CD4-positive, alpha-beta memory T cell (primary cell): ENCODE measurements around the gene PPP1R12A. TPM values are rescaled to one million over a fixed set of nuclear protein-coding genes. Genes with fewer than 3 reads are reported as not detected.

Source experiments
- CTCF ChIA-PET: fragments of 350-600 bp; sonication (Branson Sonifier 250); formaldehyde crosslinking; loops from one replicate; lab custom pipeline; 2021; ENCODE audit warnings: inconsistent platforms; ENCODE audit not compliant: partially characterized antibody; lab: Charles Lee
- POLR2A ChIA-PET: fragments of 350-600 bp; sonication (Branson Sonifier 250); formaldehyde crosslinking; loops from one replicate; lab custom pipeline; 2021; ENCODE audit not compliant: partially characterized antibody; lab: Charles Lee
- DNase-seq, 5 donors: peaks; one replicate each; pipeline versions ENCODE4 v3.0.0 to v3.0.0-alpha.2; 2020 to 2022; ENCODE audit warnings: mixed read lengths in 1 of 5
- H3K27ac ChIP-seq: one replicate; pipeline ENCODE4 v1.7.0; 2013; ENCODE audit warnings: low read depth, low read length
- H3K27me3 ChIP-seq: 2 replicates; pipeline ENCODE4 v1.7.0; 2013; ENCODE audit warnings: mild to moderate bottlenecking, low read length, moderate library complexity; ENCODE audit not compliant: insufficient read depth
- H3K36me3 ChIP-seq: 2 replicates; pipeline ENCODE4 v1.7.0; 2013; ENCODE audit warnings: mild to moderate bottlenecking, low read length, moderate library complexity; ENCODE audit not compliant: insufficient read depth
- H3K4me1 ChIP-seq: 2 replicates; pipeline ENCODE4 v1.7.0; 2013; ENCODE audit warnings: mild to moderate bottlenecking, low read length, moderate library complexity; ENCODE audit not compliant: insufficient read depth
- H3K4me3 ChIP-seq, 2 donors: one replicate each; pipeline ENCODE4 v1.7.0; 2013; ENCODE audit warnings: low read length in 2 of 2, mild to moderate bottlenecking in 1 of 2
- H3K9me3 ChIP-seq, 2 donors: one replicate each; pipeline ENCODE4 v1.7.0; 2013; ENCODE audit warnings: low read length in 2 of 2, control low read depth in 1 of 2; ENCODE audit not compliant: control insufficient read depth in 1 of 2
- H3K27ac Mint-ChIP-seq, 7 donors: one replicate each; pipeline ENCODE4 v1.8.0; 2020 to 2021; ENCODE audit warnings: mixed read lengths in 7 of 7, mild to moderate bottlenecking in 6 of 7, inconsistent platforms in 3 of 7, moderate library complexity in 3 of 7
- H3K27me3 Mint-ChIP-seq, 2 donors: one replicate each; pipeline ENCODE4 v1.8.0; 2020 to 2021; ENCODE audit warnings: mixed read lengths in 2 of 2
- H3K36me3 Mint-ChIP-seq, 2 donors: one replicate each; pipeline ENCODE4 v1.8.0; 2020 to 2021; ENCODE audit warnings: mixed read lengths in 2 of 2, inconsistent platforms in 1 of 2, mild to moderate bottlenecking in 1 of 2
- H3K4me1 Mint-ChIP-seq, 4 donors: one replicate each; pipeline ENCODE4 v1.8.0; 2020 to 2021; ENCODE audit warnings: mixed read lengths in 4 of 4, mild to moderate bottlenecking in 1 of 4
- H3K4me3 Mint-ChIP-seq, 8 donors: one replicate each; pipeline ENCODE4 v1.8.0; 2020 to 2021; ENCODE audit warnings: mixed read lengths in 8 of 8, mild to moderate bottlenecking in 7 of 8, moderate library complexity in 6 of 8, inconsistent platforms in 3 of 8
- H3K9me3 Mint-ChIP-seq, 8 donors: one replicate each; pipeline ENCODE4 v1.8.0; 2020 to 2021; ENCODE audit warnings: mixed read lengths in 8 of 8, mild to moderate bottlenecking in 5 of 8, inconsistent platforms in 3 of 8, moderate library complexity in 1 of 8
- intact Hi-C: fragments of 100-400 bp; cut with micrococcal nuclease; formaldehyde crosslinking; loops from one replicate; pipeline ENCODE4 v1.15.1; 2023
- polyA plus RNA-seq, 2 donors: library from polyadenylated mRNA; unstranded; fragments of 300-500 nt; fragmentation: Illumina TruSeq; gene quantifications; one replicate each; pipeline ENCODE4 v1.2.3, GENCODE V29; 2021
- total RNA-seq, 2 experiments: library from RNA; stranded (reverse); gene quantifications; one replicate each; pipeline ENCODE4 v1.2.3, GENCODE V29; 2021

Gene PPP1R12A
- total and polyA plus RNA-seq, 4 experiments from 2014 or later = 73.1 to 130 (median 128) TPM

DNA sequence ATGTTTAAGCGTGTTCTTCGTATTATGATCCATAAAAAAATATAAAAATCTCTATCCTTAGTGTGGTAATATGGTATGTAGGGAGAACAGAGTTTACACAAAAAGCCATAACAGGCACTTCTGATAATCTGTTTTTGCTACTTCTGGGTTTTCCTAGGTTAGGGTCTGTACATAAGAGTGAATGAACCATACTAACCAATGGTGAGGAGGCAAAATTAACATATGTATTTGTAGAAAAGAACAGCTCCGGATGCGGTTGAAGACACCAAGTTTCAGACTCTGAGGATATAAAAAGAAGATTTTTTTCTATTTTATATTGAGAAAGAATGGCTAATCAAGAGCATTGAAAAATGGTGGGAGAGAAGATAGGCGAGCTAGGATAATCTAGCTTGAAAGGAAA lies 40.2 kb upstream of the PPP1R12A start:
- CTCF ChIA-PET = interaction anchor here (1.0 kb wide), 1 partner anchor 18 kb away, joined by 4 read pairs; no protein-coding TSS in a partner anchor

DNA sequence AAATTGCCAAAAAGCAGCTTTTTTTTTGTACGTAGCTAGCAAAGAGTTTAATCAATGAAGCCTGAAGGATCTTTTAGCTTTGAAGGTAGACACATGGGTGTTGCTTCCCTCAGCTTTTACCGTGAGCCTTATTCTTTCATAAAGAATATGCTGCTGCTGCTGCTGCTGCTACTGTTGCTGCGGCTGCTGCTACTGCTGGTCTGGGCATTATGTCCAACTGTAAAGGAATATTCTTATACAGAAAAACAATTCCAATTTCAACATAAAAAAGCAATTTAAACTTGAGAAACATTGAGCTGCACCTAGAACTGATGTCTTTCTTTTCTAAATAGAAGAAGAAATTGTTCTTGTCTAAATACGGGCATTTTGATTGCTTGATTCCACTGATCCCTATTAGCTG lies 38.9 kb upstream of the PPP1R12A start:
- Mint-ChIP-seq H3K4me1 (no peaks in the 10 kb centered on the region), H3K27me3 (peaks cover 0 to 2% of the 10 kb centered on the region in 2 donors), H3K4me3 (no peak overlapping the region), H3K27ac (no peak overlapping the region), H3K9me3 (no peaks in the 10 kb centered on the region), H3K36me3 (no peaks in the 10 kb centered on the region)
- no peak overlapping the region for H3K4me3 ChIP-seq
- POLR2A ChIA-PET = no interaction called here
- H3K27me3 ChIP-seq = no peaks in the 10 kb centered on the region
- DNase-seq = no peak
- H3K27ac ChIP-seq = no peak overlapping the region
- intact Hi-C loops = no loop called here
- H3K4me1 ChIP-seq = no peaks in the 10 kb centered on the region
- H3K36me3 ChIP-seq = no peaks in the 10 kb centered on the region
- no peaks in the 10 kb centered on the region for H3K9me3 ChIP-seq
- CTCF ChIA-PET = interaction anchor here (1.3 kb wide), 1 partner anchor 12 kb away, joined by 4 read pairs; no protein-coding TSS in a partner anchor

More for the DNA sequence above, 40.2 kb upstream of the PPP1R12A start:
- H3K9me3 ChIP-seq = no peaks in the 10 kb centered on the region
- no peak overlapping the region for H3K27ac ChIP-seq
- H3K4me1 ChIP-seq = no peaks in the 10 kb centered on the region
- no peak overlapping the region for H3K27ac Mint-ChIP-seq
- intact Hi-C loops = no loop called here
- no peak overlapping the region for H3K4me3 ChIP-seq
- no peaks in the 10 kb centered on the region for H3K9me3 Mint-ChIP-seq
- no peak overlapping the region for H3K4me3 Mint-ChIP-seq
- H3K36me3 ChIP-seq = no peaks in the 10 kb centered on the region
- H3K27me3 Mint-ChIP-seq = peaks cover 0 to 2% of the 10 kb centered on the region in 2 donors
- no peaks in the 10 kb centered on the region for H3K27me3 ChIP-seq
- no peaks in the 10 kb centered on the region for H3K4me1 Mint-ChIP-seq
- POLR2A ChIA-PET = no interaction called here
- no peaks in the 10 kb centered on the region for H3K36me3 Mint-ChIP-seq
- no peak for DNase-seq

DNA sequence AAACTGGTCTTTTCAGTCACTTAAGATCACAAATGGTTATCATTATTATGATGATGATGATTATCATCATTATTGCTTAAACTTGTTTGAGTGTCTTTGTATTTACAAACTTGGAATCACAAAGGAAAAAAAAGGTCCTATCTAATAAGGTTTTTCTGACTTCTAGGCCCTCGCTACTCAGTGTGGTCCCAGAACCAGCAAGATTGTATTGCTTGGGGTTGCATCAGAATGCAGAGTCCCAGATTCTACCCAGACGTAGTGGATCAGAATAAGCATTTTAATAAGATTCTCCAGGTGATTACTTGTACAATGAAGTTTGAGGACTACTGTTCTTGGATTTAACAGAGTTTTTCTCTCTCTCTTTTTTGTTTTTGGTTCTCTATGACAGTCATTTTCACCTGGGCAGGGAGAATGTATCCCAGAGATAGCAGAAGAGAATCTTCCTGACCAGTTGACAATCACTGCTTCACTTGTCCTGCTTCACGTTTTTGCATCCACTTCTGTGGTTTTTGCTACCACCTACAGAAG lies 29.3 kb upstream of the PPP1R12A start:
- POLR2A ChIA-PET = no interaction called here
- Mint-ChIP-seq H3K4me1 (peaks cover 0 to 1% (median 0%) of the 10 kb centered on the region in 4 donors), H3K27me3 (peaks cover 16 to 32% of the 10 kb centered on the region in 2 donors), H3K36me3 (no peaks in the 10 kb centered on the region), H3K27ac (no peak overlapping the region), H3K9me3 (peaks cover 0 to 3% (median 1%) of the 10 kb centered on the region in 8 donors), H3K4me3 (no peak overlapping the region)
- Histone ChIP-seq H3K4me3 (no peak overlapping the region), H3K27me3 (no peaks in the 10 kb centered on the region), H3K27ac (no peak overlapping the region), H3K9me3 (no peaks in the 10 kb centered on the region), H3K4me1 (no peaks in the 10 kb centered on the region), H3K36me3 (no peaks in the 10 kb centered on the region)
- intact Hi-C loops = no loop called here
- no peak for DNase-seq
- CTCF ChIA-PET = no interaction called here

DNA sequence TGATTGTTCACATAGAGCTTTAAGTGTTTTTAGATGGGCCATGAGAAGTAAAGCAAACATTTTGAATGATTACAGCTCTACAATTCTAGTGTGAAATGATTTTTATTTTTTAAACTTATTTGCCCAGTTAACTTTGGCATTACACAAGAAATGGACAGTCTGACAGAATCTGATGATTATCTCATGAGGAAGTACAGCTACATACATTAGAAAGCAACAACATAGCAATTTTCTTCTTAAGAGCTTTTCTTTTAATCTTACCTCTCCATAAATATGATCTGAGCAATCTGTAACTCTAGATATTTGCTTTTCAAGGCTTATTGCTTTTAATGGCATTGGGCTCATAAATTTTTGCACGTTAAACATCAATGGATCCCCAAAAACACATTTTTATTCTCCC lies 26.5 kb upstream of the PPP1R12A start:
- no peaks in the 10 kb centered on the region for H3K4me1 ChIP-seq
- peaks cover 0 to 1% (median 0%) of the 10 kb centered on the region in 4 donors for H3K4me1 Mint-ChIP-seq
- H3K36me3 ChIP-seq = no peaks in the 10 kb centered on the region
- no peaks in the 10 kb centered on the region for H3K36me3 Mint-ChIP-seq
- H3K27me3 Mint-ChIP-seq = peaks cover 10 to 19% of the 10 kb centered on the region in 2 donors
- no peak overlapping the region for H3K27ac ChIP-seq
- no peaks in the 10 kb centered on the region for H3K9me3 Mint-ChIP-seq
- DNase-seq = no peak
- H3K27me3 ChIP-seq = no peaks in the 10 kb centered on the region
- intact Hi-C loops = no loop called here
- ChIA-PET POLR2A (no interaction called here), CTCF (interaction anchor here (1.1 to 1.2 kb wide), 2 partner anchors 12 to 15 kb away, joined by 3 to 4 read pairs; no protein-coding TSS in a partner anchor)
- H3K4me3 ChIP-seq = no peak overlapping the region
- H3K9me3 ChIP-seq = no peaks in the 10 kb centered on the region
- no peak overlapping the region for H3K4me3 Mint-ChIP-seq
- H3K27ac Mint-ChIP-seq = no peak overlapping the region

DNA sequence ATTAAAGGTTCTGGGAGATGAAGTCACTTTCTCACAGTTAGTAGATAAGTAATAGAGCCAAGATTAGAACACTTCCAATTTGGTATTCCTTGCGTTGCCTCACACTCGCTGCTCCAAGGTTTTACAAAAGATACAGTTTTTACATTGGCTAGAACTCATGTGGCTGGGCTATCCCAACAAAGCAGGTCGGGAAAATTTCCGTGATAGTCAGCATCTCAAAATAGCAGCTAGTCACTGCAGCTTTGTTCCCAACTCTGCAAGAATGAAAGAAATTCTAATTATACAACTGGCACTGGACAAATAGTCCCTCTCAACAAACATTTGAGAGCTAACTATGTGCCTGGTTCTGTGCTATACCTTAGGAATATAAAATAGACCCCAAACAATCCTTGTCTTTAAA lies 24.6 kb upstream of the PPP1R12A start:
- intact Hi-C loops = no loop called here
- H3K9me3 Mint-ChIP-seq = peaks cover 5 to 12% (median 11%) of the 10 kb centered on the region in 8 donors
- H3K27me3 Mint-ChIP-seq = peaks cover 10 to 23% of the 10 kb centered on the region in 2 donors
- no peak overlapping the region for H3K27ac Mint-ChIP-seq
- POLR2A ChIA-PET = no interaction called here
- Histone ChIP-seq H3K4me1 (no peaks in the 10 kb centered on the region), H3K9me3 (no peaks in the 10 kb centered on the region), H3K27me3 (no peaks in the 10 kb centered on the region), H3K4me3 (no peak overlapping the region), H3K27ac (no peak overlapping the region), H3K36me3 (no peaks in the 10 kb centered on the region)
- CTCF ChIA-PET = no interaction called here
- DNase-seq = no peak
- H3K4me3 Mint-ChIP-seq = no peak overlapping the region
- H3K4me1 Mint-ChIP-seq = peaks cover 0 to 1% (median 0%) of the 10 kb centered on the region in 4 donors
- H3K36me3 Mint-ChIP-seq = peaks cover under 1 to 7% of the 10 kb centered on the region in 2 donors

DNA sequence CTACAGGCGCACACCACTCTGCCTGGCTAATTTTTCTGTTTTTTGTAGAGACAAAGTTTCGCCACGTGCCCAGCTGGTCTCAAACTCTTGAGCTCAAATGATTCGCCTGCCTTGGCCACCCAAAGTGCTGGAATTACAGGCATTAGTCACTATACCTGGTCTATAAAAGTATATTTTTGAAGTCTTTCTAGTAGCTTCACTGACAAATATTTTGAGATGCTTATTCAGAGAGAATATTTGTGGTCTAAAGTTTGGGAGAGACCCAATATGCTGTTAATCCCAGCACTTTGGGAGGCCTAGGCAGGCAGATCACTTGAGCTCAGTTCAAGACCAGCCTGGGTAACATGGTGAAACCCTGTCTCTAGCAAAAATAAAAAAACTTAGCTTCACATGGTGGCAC lies 22.0 kb upstream of the PPP1R12A start:
- H3K27ac ChIP-seq = no peak overlapping the region
- no peaks in the 10 kb centered on the region for H3K4me1 ChIP-seq
- Mint-ChIP-seq H3K4me3 (no peak overlapping the region), H3K36me3 (peaks cover 2 to 7% of the 10 kb centered on the region in 2 donors), H3K9me3 (peaks cover 5 to 17% (median 15%) of the 10 kb centered on the region in 8 donors), H3K27ac (no peak overlapping the region), H3K4me1 (peaks cover 0 to 3% (median 0%) of the 10 kb centered on the region in 4 donors), H3K27me3 (peaks cover 4 to 12% of the 10 kb centered on the region in 2 donors)
- H3K4me3 ChIP-seq = no peak overlapping the region
- no peak for DNase-seq
- H3K27me3 ChIP-seq = no peaks in the 10 kb centered on the region
- H3K9me3 ChIP-seq = no peaks in the 10 kb centered on the region
- intact Hi-C loops = no loop called here
- ChIA-PET CTCF (interaction anchor here (0.8 to 1.4 kb wide), 2 partner anchors 12 to 19 kb away, joined by 3 to 4 read pairs; no protein-coding TSS in a partner anchor), POLR2A (no interaction called here)
- H3K36me3 ChIP-seq = no peaks in the 10 kb centered on the region

DNA sequence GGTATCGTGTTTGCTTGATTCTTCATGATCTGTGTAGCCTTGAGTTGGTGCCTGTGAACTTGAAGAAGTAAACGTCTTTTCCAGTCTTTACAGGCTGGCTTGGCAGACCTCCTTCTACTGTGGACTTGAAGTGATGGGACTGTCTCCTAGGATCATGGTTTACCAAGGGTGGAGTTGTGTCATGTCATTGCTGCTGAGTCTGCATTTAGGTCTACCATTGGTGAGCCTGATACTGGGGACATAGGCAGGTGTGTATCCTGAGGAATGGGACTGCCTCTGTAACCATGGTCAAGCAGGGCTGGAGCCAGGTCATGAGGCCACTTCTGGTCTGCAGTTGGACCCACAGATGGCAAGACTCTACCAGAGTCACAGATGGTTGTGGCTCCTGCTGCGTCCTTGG lies 20.7 kb upstream of the PPP1R12A start:
- ChIA-PET CTCF (no interaction called here), POLR2A (no interaction called here)
- Mint-ChIP-seq H3K4me3 (no peak overlapping the region), H3K4me1 (peaks cover 0 to 3% (median 0%) of the 10 kb centered on the region in 4 donors), H3K36me3 (peaks cover 2 to 7% of the 10 kb centered on the region in 2 donors), H3K27ac (no peak overlapping the region), H3K27me3 (peaks cover 4 to 10% of the 10 kb centered on the region in 2 donors), H3K9me3 (peaks cover 5 to 17% (median 15%) of the 10 kb centered on the region in 8 donors)
- H3K27me3 ChIP-seq = no peaks in the 10 kb centered on the region
- H3K27ac ChIP-seq = no peak overlapping the region
- H3K4me3 ChIP-seq = no peak overlapping the region
- no peak for DNase-seq
- no peaks in the 10 kb centered on the region for H3K9me3 ChIP-seq
- intact Hi-C loops = no loop called here
- H3K36me3 ChIP-seq = no peaks in the 10 kb centered on the region
- H3K4me1 ChIP-seq = no peaks in the 10 kb centered on the region
